GM19455 (cell line): ENCODE results near the gene BRME1.
"Not testable (repeated sequence)": the region's sequence is repeated elsewhere in the genome, so short reads cannot be mapped to it uniquely, and the experiment has no call there.

Experiments used
- ATAC-seq: cut with Tn5 transposase; IDR thresholded peaks from one replicate; pipeline ENCODE4 v1.9.1; 2021; ENCODE audit not compliant: unreplicated experiment

BRME1 gene

DNA sequence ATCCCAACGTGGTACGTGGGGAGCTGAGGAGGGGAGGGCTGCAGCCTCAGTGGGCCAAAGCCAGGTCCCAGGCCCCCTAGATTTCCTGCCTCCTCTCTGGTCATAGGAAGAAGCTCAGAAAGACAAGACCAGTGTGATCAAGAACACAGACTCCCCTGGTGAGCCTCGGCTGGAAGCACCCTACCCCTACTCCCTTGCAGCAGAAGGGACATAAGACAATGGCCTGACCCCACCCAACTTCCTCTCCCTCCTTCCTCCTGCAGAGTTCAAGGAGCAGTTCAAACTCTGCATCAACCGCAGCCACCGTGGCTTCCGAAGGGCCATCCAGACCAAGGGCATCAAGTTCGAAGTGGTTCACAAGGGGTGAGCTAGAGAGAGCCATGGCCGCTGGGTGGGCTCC, 20.8 kb upstream of the BRME1 start:
- no peak for ATAC-seq

DNA sequence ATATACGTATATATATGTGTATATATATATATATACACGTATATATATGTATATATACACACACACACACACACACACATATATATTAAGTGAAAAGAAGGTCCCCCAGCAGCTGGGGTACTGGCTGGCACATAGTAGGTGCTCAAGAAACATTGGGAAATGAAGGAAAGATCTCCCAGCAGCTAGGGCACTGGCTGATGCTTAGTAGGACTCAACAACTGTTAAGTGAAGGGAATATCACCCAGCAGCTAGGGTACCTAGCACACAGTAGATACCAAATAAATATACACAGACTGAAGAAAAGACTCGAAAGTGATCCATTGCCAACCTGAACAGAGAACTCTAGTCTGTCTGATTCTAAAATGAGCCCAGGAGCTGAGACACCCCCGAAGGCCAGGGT, 20.1 kb upstream of the BRME1 start:
- no peak for ATAC-seq

DNA sequence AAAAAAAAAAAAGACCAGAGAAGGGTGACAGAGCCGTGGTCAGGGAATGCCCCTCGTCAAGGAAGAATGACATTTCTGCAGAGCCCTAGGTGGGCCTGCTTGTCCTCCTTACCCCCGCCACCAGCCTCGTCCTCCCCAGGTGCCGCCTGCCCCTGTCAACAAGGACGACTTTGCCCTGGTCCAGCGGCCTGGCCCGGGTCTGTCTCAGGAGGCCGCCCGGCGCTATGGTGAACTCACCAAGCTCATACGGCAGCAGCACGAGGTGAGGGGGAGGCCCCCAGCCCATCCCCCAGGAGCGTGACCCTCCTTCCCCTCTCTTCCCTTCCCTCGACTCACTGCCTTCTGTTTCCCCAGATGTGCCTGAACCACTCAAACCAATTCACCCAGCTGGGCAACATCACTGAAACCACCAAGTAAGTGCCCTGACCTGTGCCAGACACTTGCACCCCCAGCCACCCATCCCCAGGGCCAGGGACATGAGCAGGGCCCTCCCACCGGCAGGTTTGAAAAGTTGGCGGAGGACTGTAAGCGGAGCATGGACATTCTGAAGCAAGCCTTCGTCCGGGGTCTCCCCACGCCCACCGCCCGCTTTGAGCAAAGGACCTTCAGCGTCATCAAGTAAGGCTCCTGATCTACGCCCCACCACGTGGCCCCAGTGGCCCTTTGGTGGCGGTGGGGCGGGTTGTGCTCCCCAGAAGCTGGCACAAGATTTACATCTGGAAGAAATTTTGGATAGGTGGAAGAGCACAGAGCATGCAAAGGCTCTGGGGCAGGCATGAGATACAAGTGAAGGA, 17.5 kb upstream of the BRME1 start:
- no peak for ATAC-seq

DNA sequence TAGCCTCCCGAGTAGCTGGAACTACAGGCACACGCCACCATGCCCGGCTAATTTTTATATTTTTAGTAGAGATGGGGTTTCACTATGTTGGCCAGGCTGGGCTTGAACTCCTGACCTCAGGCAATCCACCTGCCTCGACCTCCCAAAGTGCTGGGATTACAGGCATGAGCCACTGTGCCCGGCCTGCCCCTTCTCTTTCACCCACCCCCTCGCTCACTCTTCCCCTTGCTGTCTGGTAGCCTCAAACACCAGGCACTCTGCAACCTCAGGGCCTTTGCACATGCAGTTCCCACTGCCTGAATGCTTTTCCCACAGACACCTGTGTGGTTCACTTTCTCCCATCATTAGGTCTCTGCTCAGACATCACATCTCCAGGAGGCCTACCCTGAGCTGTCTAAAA, 16.2 kb upstream of the BRME1 start:
- not testable (repeated sequence) for ATAC-seq

DNA sequence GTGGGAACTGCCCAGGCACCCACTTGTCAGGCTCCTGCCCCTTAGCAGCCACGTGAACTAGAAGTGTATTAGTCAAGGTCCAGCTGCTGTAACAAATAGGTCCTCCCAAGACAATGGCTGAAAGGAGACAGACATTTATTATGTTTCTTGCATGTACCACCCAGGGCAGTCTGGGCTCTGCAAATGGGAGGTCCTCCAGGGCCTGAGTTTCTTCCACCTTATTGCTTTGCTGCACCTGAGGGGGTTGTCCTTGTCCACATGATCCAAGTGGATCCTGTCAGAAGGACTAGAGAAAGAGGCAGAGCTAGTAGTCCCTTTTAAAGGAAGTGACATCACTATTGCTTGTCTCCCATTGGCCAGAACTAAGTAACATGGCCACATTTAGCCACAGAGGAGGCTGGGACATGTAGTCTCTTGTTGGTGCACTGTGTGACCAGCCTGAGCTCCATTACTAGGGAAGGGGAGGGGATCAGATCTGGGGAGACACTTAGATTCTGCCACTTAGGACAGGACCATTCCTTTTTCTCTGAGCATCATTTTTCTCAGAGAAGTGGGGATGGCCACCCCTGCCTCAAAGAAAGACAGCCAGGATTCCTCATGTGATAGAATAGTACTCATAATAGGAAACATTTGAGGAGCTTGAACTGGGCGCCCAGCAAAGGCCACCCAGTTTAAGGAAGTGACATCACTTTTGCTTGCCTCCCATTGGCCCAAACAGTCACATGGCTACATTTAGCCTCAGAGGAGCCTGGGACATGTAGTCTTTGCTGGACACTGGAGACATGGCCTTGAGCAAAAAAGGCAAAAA, 15.2 kb upstream of the BRME1 start:
- no peak for ATAC-seq

DNA sequence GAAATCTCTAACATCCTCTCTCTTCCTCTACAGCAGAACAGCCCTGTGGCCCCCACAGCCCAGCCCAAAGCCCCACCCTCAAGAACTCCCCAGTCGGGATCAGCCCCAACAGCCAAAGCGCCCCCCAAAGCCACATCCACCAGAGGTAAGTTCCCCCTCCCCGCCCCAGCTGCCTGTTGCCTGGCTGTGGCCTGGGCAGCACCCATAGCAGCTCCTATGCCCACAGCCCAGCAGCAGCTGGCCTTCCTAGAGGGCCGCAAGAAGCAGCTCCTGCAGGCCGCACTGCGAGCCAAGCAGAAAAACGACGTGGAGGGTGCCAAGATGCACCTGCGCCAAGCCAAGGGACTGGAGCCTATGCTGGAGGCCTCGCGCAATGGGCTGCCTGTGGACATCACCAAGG, 14.6 kb upstream of the BRME1 start:
- ATAC-seq = no peak

DNA sequence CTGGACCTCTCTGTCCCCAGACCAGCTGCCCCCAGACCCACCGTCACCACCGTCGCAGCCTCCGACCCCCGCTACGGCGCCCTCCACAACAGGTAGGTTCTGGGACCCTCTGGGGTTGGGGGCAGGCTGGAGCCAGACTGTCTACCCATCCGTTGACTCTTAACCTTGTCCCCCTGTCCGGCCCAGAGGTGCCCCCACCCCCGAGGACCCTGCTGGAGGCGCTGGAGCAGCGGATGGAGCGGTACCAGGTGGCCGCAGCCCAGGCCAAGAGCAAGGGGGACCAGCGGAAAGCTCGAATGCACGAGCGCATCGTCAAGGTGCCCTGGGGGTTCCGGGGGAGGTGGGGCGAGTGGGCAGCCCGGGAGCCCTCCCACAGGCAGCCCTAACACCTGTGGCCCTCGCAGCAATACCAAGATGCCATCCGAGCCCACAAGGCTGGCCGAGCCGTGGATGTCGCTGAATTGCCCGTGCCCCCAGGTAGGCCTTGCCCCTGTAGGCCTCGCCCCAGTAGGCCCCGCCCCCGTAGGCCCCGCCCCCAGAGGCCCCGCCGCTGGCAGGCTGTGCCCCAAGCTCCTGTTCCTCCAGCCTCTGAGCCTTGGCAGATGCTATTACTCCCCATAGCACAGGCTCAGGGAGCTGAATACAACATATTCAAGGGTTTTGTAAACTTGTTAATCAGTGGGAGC, 13.0 kb upstream of the BRME1 start:
- ATAC-seq = no peak

DNA sequence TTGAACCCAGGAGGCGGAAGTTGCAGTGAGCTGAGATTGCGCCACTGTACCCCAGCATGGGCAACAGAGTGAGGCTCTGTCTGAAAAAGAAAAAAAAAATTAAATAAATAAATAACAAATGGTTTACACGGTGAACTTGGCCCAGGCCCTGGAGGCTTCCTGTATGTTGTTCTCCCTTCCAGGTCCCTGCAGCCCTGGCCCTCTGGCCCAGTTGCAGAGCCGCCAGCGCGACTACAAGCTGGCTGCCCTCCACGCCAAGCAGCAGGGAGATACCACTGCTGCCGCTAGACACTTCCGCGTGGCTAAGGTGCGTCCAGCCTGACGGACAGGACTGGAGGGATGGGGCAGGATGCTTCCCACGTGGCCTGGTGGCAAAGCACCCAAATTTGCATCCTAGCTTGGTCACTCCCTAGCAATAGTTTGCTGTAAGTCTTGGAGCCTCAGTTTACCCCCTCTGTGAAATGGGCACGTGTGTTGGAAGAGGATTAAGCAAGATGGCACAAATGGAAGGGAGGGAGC, 12.0 kb upstream of the BRME1 start:
- no peak for ATAC-seq

DNA sequence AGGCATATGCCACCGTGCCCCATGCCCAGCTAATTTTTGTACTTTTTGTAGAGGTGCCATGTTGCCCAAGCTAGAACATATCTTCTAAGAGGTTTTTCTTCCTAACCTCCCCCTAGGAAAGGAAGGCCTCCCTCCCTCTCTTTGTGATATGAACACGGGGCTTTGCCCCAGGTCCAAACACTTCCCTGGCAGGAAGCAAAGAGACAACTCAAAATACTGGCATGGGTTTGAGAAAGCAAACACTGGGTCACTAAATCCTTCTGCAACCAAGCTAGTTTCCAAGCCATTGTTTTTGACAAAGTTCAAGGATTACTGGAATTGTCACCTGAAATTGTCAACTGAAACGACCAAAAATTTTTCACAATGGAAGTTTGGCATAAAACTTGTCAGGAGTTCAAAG, 8.9 kb upstream of the BRME1 start:
- ATAC-seq = no peak

DNA sequence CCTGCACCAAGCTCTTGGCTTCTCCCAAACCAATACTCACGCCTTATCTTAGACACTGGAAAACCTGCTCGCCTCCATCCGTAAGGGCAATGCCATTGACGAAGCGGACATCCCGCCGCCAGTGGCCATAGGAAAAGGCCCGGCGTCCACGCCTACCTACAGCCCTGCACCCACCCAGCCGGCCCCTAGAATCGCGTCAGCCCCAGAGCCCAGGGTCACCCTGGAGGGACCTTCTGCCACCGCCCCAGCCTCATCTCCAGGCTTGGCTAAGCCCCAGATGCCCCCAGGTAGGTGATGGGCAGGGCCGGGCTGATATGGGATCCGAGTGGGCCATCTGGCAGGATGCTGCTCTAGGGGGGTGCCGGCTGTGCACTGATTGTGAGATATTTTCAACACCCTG, 7.4 kb upstream of the BRME1 start:
- ATAC-seq = no peak

DNA sequence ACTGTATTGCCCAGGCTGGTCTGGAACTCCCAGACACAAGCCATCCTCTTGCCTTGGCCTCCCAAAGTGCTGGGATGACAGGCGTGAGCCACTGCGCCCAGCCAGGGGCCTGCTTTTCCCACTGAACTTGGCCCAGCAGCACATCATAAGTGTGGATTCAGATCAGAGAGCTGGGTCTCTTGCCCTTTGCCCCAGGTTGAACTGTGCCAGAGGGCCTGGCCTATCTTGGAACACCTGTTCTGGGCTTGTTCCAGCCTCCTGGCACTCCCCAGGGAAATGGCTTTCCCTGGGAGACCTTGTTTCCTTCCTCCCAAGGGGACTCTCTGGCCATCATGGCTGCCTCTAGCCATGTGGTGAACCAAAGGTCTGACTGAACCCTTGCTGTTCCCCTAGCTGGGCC, 3.5 kb upstream of the BRME1 start:
- ATAC-seq = no peak

DNA sequence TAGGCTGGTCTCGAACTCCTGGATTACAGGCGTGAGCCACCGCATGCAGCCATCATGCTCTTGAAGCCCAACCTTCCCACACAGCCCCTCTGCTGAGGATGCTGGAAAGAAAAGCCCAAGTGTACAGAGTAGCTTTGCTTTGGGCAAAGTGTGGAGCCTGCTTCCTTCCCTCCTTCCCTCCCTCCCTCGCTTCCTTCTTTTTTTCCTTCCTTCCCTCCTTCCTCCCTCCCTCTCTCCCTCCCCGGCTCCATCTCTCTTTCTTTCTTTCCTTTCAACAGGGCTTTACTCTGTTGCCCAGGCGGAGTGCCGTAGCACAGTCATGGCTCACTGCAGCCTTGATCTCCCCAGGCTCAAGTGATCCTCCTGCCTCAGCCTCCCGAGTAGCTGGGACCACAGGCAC, 2.8 kb upstream of the BRME1 start:
- ATAC-seq = no peak

DNA sequence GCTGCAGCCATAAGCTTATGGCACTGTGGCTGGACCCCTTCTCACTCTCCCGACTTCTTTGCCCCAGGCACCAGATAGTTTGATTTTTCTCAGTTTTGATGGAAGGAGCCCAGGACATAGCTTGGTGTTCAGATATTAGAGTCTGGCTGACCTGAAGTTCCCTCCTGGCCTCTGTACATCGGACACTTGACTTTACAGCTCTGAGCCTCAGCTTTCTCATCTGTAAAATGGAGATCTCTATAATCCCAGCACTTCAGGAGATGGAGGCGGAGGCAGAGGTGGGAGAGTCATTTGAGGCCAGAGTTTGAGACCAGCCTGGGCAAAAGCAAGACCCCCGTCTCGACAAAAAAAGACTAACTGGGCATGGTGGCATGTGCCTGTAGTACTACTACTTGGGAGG, 993 bp upstream of the BRME1 start:
- no peak for ATAC-seq

DNA sequence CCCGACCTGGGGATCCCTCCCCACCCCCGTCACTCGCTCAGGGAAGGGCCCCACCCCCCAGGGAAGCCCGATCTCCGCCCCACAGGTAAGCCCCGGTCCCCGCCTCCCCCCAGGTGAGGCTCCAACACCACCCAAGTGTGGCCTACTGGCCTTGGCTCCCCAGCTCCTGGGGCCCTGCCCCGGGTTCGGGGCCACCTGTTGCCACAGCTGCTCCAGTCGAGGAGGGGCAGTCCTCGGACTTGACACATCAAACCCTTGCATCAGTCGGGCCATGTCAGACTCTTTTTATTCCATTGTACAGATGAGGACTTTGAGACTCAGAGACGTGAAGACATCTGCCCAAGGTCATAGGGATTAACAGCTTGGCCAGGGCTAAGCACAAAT, 596 bp upstream of the BRME1 start:
- no peak for ATAC-seq

DNA sequence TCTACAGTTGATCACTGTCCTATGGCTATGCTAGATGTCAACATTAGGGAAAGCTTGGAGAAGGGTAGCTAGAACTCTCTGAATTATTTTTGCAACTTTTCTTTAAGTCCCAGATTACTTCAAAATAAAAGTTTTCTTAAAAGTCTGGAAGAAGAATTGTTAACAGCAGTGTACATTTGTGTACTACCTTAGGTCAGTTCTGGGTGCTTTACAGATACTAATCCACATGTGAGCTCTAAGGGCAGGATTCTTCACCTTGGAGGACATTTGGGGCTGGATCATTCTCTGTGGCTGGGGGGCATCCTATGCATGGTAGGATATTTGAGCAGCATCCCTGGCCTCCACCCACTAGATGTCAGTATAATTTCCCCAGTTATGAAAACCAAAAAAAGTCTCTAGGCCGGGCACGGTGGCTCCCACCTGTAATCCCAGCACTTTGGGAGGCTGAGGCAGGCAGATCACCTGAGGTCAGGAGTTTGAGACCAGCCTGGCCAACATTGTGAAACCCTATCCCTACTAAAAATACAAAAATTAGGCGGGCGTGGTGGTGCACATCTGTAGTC, 2.8 kb downstream of the BRME1 start:
- no peak for ATAC-seq

DNA sequence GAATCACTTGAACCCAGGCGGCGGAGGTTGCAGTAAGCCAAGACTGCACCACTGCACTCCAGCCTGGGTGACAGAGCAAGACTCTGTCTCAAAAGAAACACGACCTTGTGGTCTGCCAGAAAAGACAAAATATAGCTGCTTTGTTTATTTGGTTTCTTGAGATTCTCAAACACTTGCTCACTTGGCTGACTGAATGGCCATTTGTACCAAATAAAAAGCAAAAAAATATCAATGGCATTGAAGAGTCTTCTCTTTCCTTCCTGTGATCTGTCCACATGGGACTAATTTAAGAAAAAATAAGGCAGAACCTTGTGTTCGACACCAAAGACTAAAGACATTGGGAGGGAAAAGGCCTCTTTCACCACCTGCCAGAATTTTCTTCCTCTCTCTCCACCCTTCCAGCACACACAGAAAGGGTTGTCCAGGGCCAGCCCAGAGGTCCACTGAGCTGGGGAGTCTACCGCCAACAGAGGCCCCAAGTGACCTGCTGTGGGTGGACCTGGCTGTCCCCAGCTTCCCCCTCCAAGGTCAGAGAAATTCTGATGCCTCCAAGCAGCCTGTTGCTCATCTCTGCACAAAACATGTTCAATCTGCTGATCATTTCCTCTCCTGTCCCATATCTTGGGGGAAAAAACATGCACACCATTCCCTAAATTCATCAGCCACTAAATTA, 5.9 kb downstream of the BRME1 start:
- ATAC-seq = no peak

DNA sequence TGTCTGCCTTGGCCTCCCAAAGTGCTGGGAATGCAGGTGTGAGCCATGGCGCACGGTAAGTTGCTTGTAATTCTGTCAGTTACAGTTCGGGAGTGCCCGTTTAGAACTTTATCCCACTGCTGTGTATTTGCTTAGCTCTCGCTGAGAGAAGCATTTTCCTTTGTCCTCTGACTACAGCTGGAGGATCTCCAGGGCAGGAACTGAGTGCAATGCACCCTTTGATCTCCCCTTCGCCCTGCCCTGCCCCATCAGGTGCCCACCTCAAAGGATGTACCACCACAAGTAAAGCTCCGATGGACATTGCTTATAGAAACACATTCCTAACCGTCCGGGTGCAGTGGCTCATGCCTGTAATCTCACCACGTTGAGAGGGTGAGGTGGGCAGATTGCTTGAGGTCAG, 6.5 kb downstream of the BRME1 start:
- ATAC-seq = no peak

DNA sequence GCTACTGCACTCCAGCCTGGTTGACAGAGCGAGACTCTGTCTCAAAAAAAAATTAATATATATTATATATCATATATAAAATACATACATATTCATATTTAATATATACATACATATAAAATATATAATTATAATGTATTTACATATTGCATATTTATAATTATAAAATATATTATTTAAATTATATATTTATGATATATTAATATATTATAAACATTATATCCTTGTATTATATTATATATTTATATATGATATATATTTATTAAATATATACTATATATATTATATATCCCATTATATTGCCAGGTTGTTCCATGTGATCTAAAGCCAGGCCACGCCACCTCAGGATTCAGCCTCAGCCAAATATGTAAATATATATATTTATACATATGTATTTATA, 9.7 kb downstream of the BRME1 start:
- ATAC-seq = no peak

DNA sequence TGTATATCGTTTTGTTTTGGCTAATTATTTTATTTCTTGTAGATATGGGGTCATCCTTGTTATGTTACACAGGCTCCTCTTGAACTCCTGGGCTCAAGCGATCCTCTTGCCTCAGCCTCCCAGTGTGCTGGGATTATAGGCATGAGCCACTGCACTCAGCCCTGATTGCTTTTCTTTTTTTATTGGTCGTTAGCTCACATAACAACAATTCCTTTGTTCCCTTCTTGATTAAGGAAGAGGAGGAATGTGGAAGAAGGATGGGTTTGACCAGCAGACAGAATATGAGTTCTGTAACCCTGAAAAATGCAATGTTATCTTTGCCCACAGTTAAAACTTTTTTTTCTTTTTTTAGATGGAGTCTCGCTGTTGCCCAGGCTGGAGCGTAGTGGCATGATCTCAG, 11.4 kb downstream of the BRME1 start:
- no peak for ATAC-seq

DNA sequence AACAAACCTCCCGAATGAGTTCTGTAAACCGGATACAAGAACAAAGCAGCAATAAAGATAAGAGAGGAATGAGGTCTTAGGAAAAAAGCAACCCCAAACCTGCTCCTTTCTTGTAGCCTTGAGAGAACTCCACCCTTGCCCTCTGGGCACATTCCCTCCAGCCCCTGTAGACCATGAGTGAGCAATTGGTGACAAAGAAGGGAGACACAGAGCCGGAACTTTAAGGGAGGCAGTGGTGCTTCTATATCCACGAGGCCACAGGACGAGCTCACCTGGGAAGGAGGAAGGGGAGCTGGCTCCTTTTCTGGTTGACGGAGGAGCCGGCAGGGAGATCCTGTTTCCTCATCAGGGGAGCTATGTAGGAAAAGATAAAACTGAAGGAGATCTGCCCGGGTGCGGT, 13.0 kb downstream of the BRME1 start:
- no peak for ATAC-seq

DNA sequence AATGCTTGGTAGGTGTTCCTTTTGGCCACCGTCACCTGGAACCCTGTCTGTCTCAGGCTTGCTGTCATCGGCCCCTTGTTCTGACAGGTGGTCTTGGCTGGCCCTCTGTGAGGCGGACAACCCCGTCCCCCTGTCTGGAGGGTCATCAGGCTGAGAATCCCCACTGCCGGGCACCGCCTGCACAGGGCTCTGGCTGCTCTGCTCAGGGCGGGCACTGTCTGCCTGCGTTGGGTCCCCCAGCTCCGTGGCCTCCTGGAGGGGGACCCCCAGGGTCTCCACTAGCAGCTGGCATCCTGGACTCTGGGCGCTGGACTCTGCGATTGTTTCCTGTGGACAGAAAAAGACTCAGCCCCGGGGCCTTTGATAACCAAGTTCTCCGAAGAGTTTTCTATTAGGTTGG, 15.8 kb downstream of the BRME1 start:
- no peak for ATAC-seq
